K562 (cell line): ENCODE data around the gene TSC22D2. TPM values are rescaled to one million over a fixed set of nuclear protein-coding genes. Genes with fewer than 3 reads are reported as not detected.

Experiments
- ATAC-seq: fragments of 200-7000 bp; cut with Tn5 transposase; 3 replicates; pipeline ENCODE4 v1.9.1; 2020; ENCODE audit warnings: moderate library complexity
- BruUV-seq: library from RNA; stranded (reverse); fragments of 400-500 nt; replicated peaks from 2 replicates; lab custom pipeline; 2021; lab: Mats Ljungman, UMichigan
- CTCF ChIA-PET: fragments of 300-600 bp; formaldehyde crosslinking; extraction: SDS; loops from one replicate; lab custom pipeline; 2021; ENCODE audit warnings: low intra/inter-chr PET ratio; lab: Yijun Ruan, JAX
- POLR2A ChIA-PET: fragments of 300-600, 350-650 bp; sonication (Branson Sonifier 250); formaldehyde crosslinking; extraction: SDS; loops from one replicate; lab custom pipeline; 2021; ENCODE audit warnings: antibody characterized with exemption, inconsistent platforms; lab: Yijun Ruan, JAX
- DNase-seq, 4 experiments: peaks; one replicate each; pipeline versions ENCODE4 v3.0.0 to v3.0.0-alpha.2; 2011 to 2018; ENCODE audit warnings: low spot score in 3 of 4, mixed read lengths in 3 of 4; ENCODE audit errors: extremely low read depth in 1 of 4
- FAIRE-seq: peaks from 2 replicates; lab custom pipeline; 2011; peaks lifted over from hg19 to GRCh38; lab: Jason Lieb, UNC
- H2AFZ ChIP-seq: 2 replicates; pipeline ENCODE4 v1.6.0; 2011; ENCODE audit warnings: low read depth, low read length, control low read depth, inconsistent platforms
- H3K27ac ChIP-seq: fragments of 200-600 bp; 3 replicates; pipeline ENCODE4 v1.8.0; 2011; ENCODE audit warnings: low read depth, mild to moderate bottlenecking, control low read depth, inconsistent platforms, low read length, moderate library complexity, mixed read lengths; ENCODE audit errors: extremely low read depth
- H3K27me3 ChIP-seq, 2 experiments: fragments of 300-600 bp in 1 of 2; 2 replicates in 1 of 2; 3 replicates in 1 of 2; pipeline versions ENCODE4 v1.6.0 to v1.8.0; 2011; ENCODE audit warnings: inconsistent platforms in 2 of 2, low read length in 2 of 2, mild to moderate bottlenecking in 1 of 2, mixed read lengths in 1 of 2, moderate library complexity in 1 of 2; ENCODE audit not compliant: control insufficient read depth in 2 of 2, insufficient read depth in 2 of 2
- H3K36me3 ChIP-seq: fragments of 300-600 bp; 3 replicates; pipeline ENCODE4 v1.8.0; 2011; ENCODE audit warnings: mild to moderate bottlenecking, low read length, inconsistent platforms; ENCODE audit not compliant: control insufficient read depth, insufficient read depth
- H3K4me1 ChIP-seq, 2 experiments: fragments of 200-600 bp in 1 of 2; replicated peaks in 1 of 2; 2 replicates in 1 of 2; 3 replicates in 1 of 2; pipeline versions ENCODE4 v1.5.1 to v1.8.0; 2011; ENCODE audit warnings: inconsistent platforms in 2 of 2, low read length in 2 of 2, mild to moderate bottlenecking in 1 of 2, mixed read lengths in 1 of 2, moderate library complexity in 1 of 2; ENCODE audit not compliant: control insufficient read depth in 2 of 2, insufficient read depth in 2 of 2
- H3K4me2 ChIP-seq: 2 replicates; pipeline ENCODE4 v1.6.1; 2011; ENCODE audit warnings: low read length, control low read depth, inconsistent platforms, mixed read lengths; ENCODE audit not compliant: insufficient read depth
- H3K4me3 ChIP-seq: fragments of 200-600 bp; sonication (generic), shearing (Covaris generic); 2 replicates; pipeline ENCODE4 v1.5.1; 2016; ENCODE audit warnings: control low read depth, inconsistent platforms
- H3K79me2 ChIP-seq: fragments of 200-600 bp; 3 replicates; pipeline ENCODE4 v1.8.0; 2011; ENCODE audit warnings: low read length, inconsistent platforms; ENCODE audit not compliant: control insufficient read depth, insufficient read depth
- H3K9ac ChIP-seq, 2 experiments: 2 replicates each; pipeline versions ENCODE4 v1.6.0 to v1.6.1; 2011; ENCODE audit warnings: low read depth in 2 of 2, low read length in 2 of 2, control low read depth in 1 of 2, inconsistent platforms in 1 of 2, mild to moderate bottlenecking in 1 of 2, mixed read lengths in 1 of 2; ENCODE audit not compliant: insufficient read depth in 1 of 2
- H3K9me1 ChIP-seq: one replicate; pipeline ENCODE4 v1.6.0; 2011; ENCODE audit warnings: inconsistent platforms, mild to moderate bottlenecking, low read length, moderate library complexity; ENCODE audit not compliant: control insufficient read depth, insufficient read depth
- H3K9me3 ChIP-seq: replicated peaks from 2 replicates; pipeline ENCODE4 v1.5.1; 2011; ENCODE audit warnings: low read depth, low read length, inconsistent platforms; ENCODE audit not compliant: control insufficient read depth, insufficient read depth
- H4K20me1 ChIP-seq: replicated peaks from 2 replicates; pipeline ENCODE4 v1.6.1; 2011; ENCODE audit warnings: low read length, inconsistent platforms, mixed read lengths; ENCODE audit not compliant: control insufficient read depth, insufficient read depth
- CBFB ChIP-seq: sonication (generic); formaldehyde crosslinking; IDR thresholded peaks from 2 replicates; pipeline ENCODE4 v1.4.0; 2020; ENCODE audit warnings: mild to moderate bottlenecking, missing genetic modification reagents
- CREB1 ChIP-seq, 2 experiments: sonication (generic) in 1 of 2; formaldehyde crosslinking in 1 of 2; IDR thresholded peaks; 2 replicates each; pipeline versions ENCODE4 v1.6.1 to v1.8.0; 2012 to 2022; ENCODE audit warnings: inconsistent platforms in 1 of 2, mild to moderate bottlenecking in 1 of 2, missing genetic modification reagents in 1 of 2, moderate library complexity in 1 of 2
- FOXK2 ChIP-seq, 2 experiments: fragments of 450-650 bp; IDR thresholded peaks in 1 of 2; conservative IDR thresholded peaks in 1 of 2; 2 replicates each; pipeline ENCODE4 v1.6.1; 2016; ENCODE audit warnings: low read depth in 2 of 2, mild to moderate bottlenecking in 1 of 2
- TRIM28 ChIP-seq: fragments of 450-650 bp; IDR thresholded peaks from 2 replicates; pipeline ENCODE4 v1.6.1; 2017
- ZNF3 ChIP-seq: fragments of 250-450 bp; sonication (Bioruptor Pico); IDR thresholded peaks from 2 replicates; pipeline ENCODE4 v1.5.0; 2021; ENCODE audit warnings: mild to moderate bottlenecking, moderate library complexity
- WGBS: fragments of 100-300 bp; shearing (Covaris generic); methylation state at CpG from one replicate; pipeline ENCODE4 v1.1.6; 2016; ENCODE audit warnings: low coverage, mixed read lengths; ENCODE audit not compliant: insufficient coverage; ENCODE audit errors: missing lambda C conversion rate; 5-methylcytosine and 5-hydroxymethylcytosine counted together
- in situ Hi-C: fragments of 300-500 bp; cut with MboI; formaldehyde crosslinking; loops from 4 replicates; pipeline ENCODE4 v1.15.0; 2018; ENCODE audit warnings: inconsistent platforms, mixed read lengths
- intact Hi-C: fragments of 100-400 bp; cut with micrococcal nuclease; formaldehyde crosslinking; loops from 2 replicates; pipeline ENCODE4 v1.14.2; 2022
- polyA plus RNA-seq, 8 experiments: library from polyadenylated mRNA; depleted of rRNA in 4 of 8; stranded (reverse) in 5 of 8; unstranded in 3 of 8; fragments of >200 nt; fragmentation: Nextera tagmentation in 2 of 8; fragmentation: Illumina TruSeq in 1 of 8; extraction: Ambion mirVana in 2 of 8; extraction: Trizol in 1 of 8; gene quantifications; 2 replicates each; pipeline versions ENCODE4 v1.2.1 to v1.2.3, GENCODE V29; 2011 to 2014; ENCODE audit warnings: inconsistent platforms in 1 of 8, missing spikeins in 1 of 8
- total RNA-seq, 7 experiments: library from RNA; depleted of rRNA in 6 of 7; stranded (reverse); fragments of >200 nt in 6 of 7; fragmentation: Illumina TruSeq in 2 of 7; extraction: Trizol in 2 of 7; gene quantifications; 2 replicates each; pipeline versions ENCODE4 v1.2.1 to v1.2.3, GENCODE V29; 2011 to 2021; ENCODE audit warnings: low replicate concordance in 1 of 7
- TF ChIP-seq, protein P1 (sequence below): fragments of 450-650 bp; IDR thresholded peaks from one replicate; pipeline ENCODE4 v1.6.1; 2018; ENCODE audit warnings: mild to moderate bottlenecking, moderate library complexity; ENCODE audit not compliant: partially characterized antibody
- TF ChIP-seq, protein P2 (sequence below): fragments of 450-650 bp; IDR thresholded peaks from 2 replicates; pipeline ENCODE4 v1.6.1; 2016; ENCODE audit warnings: missing biosample characterization, missing genetic modification characterization
- TF ChIP-seq, protein P3 (sequence below): sonication (generic); formaldehyde crosslinking; IDR thresholded peaks from 2 replicates; pipeline ENCODE4 v1.8.0; 2022; ENCODE audit warnings: mild to moderate bottlenecking, missing genetic modification reagents
- TF ChIP-seq, protein P4 (sequence below): fragments of 250-450 bp; sonication (Bioruptor Pico); IDR thresholded peaks from 2 replicates; pipeline ENCODE4 v1.5.0; 2020; ENCODE audit warnings: mild to moderate bottlenecking, borderline replicate concordance
- TF ChIP-seq, protein P5 (sequence below): sonication (generic); formaldehyde crosslinking; IDR thresholded peaks from 2 replicates; pipeline ENCODE4 v1.8.0; 2022; ENCODE audit warnings: mild to moderate bottlenecking, missing genetic modification reagents, borderline replicate concordance
- TF ChIP-seq, protein P6 (sequence below): sonication (generic); formaldehyde crosslinking; IDR thresholded peaks from 2 replicates; pipeline ENCODE4 v1.8.0; 2022; ENCODE audit warnings: missing genetic modification reagents, mild to moderate bottlenecking, moderate library complexity, borderline replicate concordance

TSC22D2 gene
- total and polyA plus RNA-seq, 9 of the 15 experiments (the other 6 are each of a cell fraction or from before 2014, with no cell fraction given), result 5.5 to 44.0 (median 19.3) TPM

DNA sequence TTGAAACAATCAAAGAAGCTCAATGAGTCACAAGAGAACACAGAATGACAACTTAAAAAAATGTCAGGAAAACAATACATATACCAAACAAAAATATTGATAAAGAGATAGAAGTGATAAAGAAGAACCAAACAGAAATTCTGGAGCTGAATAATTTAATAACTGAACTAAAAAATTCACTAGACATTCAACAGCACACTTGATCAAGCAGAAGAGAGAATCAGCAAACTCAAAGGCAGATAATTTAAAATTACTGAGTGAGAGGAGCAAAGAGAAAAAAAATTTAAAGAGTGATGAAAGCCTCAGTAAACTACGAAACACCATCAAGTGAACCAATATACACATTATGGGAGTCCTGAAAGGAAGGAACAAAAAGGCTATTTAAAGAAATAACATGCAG, 76.3 kb downstream of the TSC22D2 start:
- Histone ChIP-seq H3K4me3 (no peak overlapping the region), H4K20me1 (no peaks in the 10 kb centered on the region), H3K36me3 (no peaks in the 10 kb centered on the region), H3K4me1 (no peaks in the 10 kb centered on the region), H3K9me1 (no peaks in the 10 kb centered on the region), H3K4me2 (no peak overlapping the region), H3K9ac (no peak overlapping the region), H3K79me2 (no peaks in the 10 kb centered on the region), H3K9me3 (no peaks in the 10 kb centered on the region; the same call in 1 of the 2 replicates), H3K27me3 (no peaks in the 10 kb centered on the region), H2AFZ (no peak overlapping the region), H3K27ac (no peak overlapping the region)
- intact Hi-C loops, result no loop called here
- in situ Hi-C loops, result no loop called here
- ChIA-PET POLR2A (interaction anchor here (0.6 kb wide), 2 partner anchors 50 to 618 kb away, joined by 3 to 4 read pairs; no protein-coding TSS in a partner anchor), CTCF (no interaction called here)
- WGBS, result 60% methylated on average over 1 of the region's 1 CpG
- FAIRE-seq, result no peak
- no TSS peak for BruUV-seq
- no peak for DNase-seq
- no peak for ATAC-seq
- TF ChIP-seq, protein P1, sequence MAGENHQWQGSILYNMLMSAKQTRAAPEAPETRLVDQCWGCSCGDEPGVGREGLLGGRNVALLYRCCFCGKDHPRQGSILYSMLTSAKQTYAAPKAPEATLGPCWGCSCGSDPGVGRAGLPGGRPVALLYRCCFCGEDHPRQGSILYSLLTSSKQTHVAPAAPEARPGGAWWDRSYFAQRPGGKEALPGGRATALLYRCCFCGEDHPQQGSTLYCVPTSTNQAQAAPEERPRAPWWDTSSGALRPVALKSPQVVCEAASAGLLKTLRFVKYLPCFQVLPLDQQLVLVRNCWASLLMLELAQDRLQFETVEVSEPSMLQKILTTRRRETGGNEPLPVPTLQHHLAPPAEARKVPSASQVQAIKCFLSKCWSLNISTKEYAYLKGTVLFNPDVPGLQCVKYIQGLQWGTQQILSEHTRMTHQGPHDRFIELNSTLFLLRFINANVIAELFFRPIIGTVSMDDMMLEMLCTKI, result no peak
- TF ChIP-seq ZNF3 (CRISPR knock-in tag) (no peak), CBFB (CRISPR knock-in tag) (no peak), FOXK2 (conservative IDR thresholded peaks at IDR 0.05 in 1 of 2, IDR thresholded peaks at IDR 0.05 in 1 of 2; ENCODE audit: low read depth in 2 of 2) (no peak), TRIM28 (peak; percentile 92), CREB1 (IDR thresholded peaks at IDR 0.05) (no peak), CREB1 (CRISPR knock-in tag; IDR thresholded peaks at IDR 0.05) (no peak)
- TF ChIP-seq, protein P2, sequence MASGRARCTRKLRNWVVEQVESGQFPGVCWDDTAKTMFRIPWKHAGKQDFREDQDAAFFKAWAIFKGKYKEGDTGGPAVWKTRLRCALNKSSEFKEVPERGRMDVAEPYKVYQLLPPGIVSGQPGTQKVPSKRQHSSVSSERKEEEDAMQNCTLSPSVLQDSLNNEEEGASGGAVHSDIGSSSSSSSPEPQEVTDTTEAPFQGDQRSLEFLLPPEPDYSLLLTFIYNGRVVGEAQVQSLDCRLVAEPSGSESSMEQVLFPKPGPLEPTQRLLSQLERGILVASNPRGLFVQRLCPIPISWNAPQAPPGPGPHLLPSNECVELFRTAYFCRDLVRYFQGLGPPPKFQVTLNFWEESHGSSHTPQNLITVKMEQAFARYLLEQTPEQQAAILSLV (tag), result no peak
- TF ChIP-seq, protein P3, sequence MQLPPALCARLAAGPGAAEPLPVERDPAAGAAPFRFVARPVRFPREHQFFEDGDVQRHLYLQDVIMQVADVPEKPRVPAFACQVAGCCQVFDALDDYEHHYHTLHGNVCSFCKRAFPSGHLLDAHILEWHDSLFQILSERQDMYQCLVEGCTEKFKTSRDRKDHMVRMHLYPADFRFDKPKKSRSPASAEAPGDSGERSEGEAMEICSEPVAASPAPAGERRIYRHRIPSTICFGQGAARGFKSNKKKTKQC (CRISPR knock-in tag), result no peak
- TF ChIP-seq, protein P4, sequence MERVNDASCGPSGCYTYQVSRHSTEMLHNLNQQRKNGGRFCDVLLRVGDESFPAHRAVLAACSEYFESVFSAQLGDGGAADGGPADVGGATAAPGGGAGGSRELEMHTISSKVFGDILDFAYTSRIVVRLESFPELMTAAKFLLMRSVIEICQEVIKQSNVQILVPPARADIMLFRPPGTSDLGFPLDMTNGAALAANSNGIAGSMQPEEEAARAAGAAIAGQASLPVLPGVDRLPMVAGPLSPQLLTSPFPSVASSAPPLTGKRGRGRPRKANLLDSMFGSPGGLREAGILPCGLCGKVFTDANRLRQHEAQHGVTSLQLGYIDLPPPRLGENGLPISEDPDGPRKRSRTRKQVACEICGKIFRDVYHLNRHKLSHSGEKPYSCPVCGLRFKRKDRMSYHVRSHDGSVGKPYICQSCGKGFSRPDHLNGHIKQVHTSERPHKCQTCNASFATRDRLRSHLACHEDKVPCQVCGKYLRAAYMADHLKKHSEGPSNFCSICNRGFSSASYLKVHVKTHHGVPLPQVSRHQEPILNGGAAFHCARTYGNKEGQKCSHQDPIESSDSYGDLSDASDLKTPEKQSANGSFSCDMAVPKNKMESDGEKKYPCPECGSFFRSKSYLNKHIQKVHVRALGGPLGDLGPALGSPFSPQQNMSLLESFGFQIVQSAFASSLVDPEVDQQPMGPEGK (CRISPR knock-in tag), result no peak
- TF ChIP-seq, protein P5, sequence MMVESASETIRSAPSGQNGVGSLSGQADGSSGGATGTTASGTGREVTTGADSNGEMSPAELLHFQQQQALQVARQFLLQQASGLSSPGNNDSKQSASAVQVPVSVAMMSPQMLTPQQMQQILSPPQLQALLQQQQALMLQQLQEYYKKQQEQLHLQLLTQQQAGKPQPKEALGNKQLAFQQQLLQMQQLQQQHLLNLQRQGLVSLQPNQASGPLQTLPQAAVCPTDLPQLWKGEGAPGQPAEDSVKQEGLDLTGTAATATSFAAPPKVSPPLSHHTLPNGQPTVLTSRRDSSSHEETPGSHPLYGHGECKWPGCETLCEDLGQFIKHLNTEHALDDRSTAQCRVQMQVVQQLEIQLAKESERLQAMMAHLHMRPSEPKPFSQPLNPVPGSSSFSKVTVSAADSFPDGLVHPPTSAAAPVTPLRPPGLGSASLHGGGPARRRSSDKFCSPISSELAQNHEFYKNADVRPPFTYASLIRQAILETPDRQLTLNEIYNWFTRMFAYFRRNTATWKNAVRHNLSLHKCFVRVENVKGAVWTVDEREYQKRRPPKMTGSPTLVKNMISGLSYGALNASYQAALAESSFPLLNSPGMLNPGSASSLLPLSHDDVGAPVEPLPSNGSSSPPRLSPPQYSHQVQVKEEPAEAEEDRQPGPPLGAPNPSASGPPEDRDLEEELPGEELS (CRISPR knock-in tag), result no peak
- TF ChIP-seq, protein P6, sequence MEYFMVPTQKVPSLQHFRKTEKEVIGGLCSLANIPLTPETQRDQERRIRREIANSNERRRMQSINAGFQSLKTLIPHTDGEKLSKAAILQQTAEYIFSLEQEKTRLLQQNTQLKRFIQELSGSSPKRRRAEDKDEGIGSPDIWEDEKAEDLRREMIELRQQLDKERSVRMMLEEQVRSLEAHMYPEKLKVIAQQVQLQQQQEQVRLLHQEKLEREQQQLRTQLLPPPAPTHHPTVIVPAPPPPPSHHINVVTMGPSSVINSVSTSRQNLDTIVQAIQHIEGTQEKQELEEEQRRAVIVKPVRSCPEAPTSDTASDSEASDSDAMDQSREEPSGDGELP (CRISPR knock-in tag), result no peak
